ENCODE data around the gene SLC39A5. TPM values are rescaled to one million over a fixed set of nuclear protein-coding genes. Genes with fewer than 3 reads are reported as not detected.

Gene SLC39A5
- total and polyA plus RNA-seq, 2 of the 13 experiments (the other 11 are each of a cell fraction or from before 2014, with no cell fraction given) = 59.7 to 101 TPM

DNA sequence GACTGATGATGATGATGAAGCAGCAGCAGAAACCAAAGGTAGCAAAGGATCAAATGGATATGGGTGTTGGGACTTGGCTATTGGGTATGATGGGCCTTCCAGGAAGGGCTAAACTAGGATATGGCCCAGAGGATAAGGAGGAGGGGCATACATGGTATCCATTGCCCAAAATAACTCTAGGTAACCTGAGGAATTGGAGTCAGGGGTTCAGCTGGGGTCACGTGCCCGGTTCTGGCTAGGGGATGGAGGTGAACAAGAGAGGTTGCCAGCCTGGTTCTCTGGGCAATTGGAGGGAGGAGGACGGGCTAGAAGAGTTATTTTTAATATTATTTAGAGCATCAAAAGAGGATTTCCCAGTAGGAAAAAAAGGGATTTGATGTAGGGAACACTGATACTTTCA, 31.1 kb downstream of the SLC39A5 start (continued):
- TF ChIP-seq ZNF101 (CRISPR knock-in tag; IDR thresholded peaks at IDR 0.05; ENCODE audit: borderline replicate concordance, low read depth) (no peak), ZBTB42 (CRISPR knock-in tag; IDR thresholded peaks at IDR 0.05) (no peak), IRF2 (CRISPR knock-in tag; IDR thresholded peaks at IDR 0.05) (no peak), REPIN1 (CRISPR knock-in tag; IDR thresholded peaks at IDR 0.05; ENCODE audit: borderline replicate concordance, low read depth) (no peak), ZNF367 (CRISPR knock-in tag; IDR thresholded peaks at IDR 0.05; ENCODE audit: borderline replicate concordance) (no peak), ZNF713 (CRISPR knock-in tag; IDR thresholded peaks at IDR 0.05) (no peak), ZNF350 (CRISPR knock-in tag; IDR thresholded peaks at IDR 0.05; ENCODE audit: borderline replicate concordance, low read depth) (no peak)
- TF ChIP-seq, protein P1, sequence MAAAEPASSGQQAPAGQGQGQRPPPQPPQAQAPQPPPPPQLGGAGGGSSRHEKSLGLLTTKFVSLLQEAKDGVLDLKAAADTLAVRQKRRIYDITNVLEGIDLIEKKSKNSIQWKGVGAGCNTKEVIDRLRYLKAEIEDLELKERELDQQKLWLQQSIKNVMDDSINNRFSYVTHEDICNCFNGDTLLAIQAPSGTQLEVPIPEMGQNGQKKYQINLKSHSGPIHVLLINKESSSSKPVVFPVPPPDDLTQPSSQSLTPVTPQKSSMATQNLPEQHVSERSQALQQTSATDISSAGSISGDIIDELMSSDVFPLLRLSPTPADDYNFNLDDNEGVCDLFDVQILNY (CRISPR knock-in tag; conservative IDR thresholded peaks at IDR 0.05) = no peak
- TF ChIP-seq, protein P2, sequence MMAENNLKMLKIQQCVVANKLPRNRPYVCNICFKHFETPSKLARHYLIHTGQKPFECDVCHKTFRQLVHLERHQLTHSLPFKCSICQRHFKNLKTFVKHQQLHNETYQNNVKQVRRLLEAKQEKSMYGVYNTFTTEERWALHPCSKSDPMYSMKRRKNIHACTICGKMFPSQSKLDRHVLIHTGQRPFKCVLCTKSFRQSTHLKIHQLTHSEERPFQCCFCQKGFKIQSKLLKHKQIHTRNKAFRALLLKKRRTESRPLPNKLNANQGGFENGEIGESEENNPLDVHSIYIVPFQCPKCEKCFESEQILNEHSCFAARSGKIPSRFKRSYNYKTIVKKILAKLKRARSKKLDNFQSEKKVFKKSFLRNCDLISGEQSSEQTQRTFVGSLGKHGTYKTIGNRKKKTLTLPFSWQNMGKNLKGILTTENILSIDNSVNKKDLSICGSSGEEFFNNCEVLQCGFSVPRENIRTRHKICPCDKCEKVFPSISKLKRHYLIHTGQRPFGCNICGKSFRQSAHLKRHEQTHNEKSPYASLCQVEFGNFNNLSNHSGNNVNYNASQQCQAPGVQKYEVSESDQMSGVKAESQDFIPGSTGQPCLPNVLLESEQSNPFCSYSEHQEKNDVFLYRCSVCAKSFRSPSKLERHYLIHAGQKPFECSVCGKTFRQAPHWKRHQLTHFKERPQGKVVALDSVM (CRISPR knock-in tag; IDR thresholded peaks at IDR 0.05) = no peak

DNA sequence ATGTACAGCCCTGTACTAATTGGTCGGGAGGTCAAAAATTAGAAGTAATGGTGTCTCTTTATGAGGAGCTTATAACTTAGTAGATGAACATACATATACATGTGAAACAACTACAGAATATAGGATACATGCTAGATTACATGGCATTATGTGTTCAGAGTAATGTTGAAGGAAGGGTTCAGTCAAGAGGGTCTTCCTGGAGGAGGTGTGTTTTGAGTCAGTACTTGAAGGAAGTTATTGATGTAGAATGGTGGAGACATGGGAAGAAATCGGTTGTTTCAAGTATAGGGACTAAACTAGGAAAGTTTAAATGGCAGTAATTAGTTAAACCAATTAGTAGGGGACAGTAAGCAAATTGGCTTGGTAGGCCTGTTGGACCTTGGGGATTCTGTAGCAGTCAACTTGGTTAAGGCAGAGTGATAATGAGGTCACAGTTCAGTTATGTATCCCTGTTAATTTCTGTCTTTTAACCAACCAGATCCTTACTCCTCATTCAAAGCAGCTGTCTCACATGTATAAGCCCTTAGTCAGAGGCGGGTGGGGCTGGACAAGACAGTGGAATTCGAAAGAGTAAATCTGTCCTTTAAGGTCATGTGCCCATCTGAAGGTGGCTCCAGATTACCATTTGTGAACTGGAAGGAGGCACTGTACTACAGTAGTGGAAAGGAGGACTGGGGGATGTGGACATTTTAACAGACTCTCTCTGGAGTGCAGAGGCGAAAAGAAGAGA, 31.8 kb downstream of the SLC39A5 start:
- Histone ChIP-seq H3K27ac (ENCODE audit: extremely low read length, insufficient read depth, low read length) (no peak overlapping the region), H3K4me1 (ENCODE audit: insufficient read depth, low read length) (peaks cover 24% of the 10 kb centered on the region), H3K9me3 (ENCODE audit: low read length) (no peaks in the 10 kb centered on the region), H3K9ac (ENCODE audit: insufficient read depth, low read depth, low read length) (no peak overlapping the region), H3K36me3 (replicated peaks in 1 of 2; ENCODE audit: control insufficient read depth in 1 of 2, insufficient read depth in 2 of 2, low read length in 2 of 2) (no peaks in the 10 kb centered on the region; a peak in 1 of 5 replicates), H2AFZ (ENCODE audit: low read length) (no peak overlapping the region), H3K79me2 (ENCODE audit: insufficient read depth, low read length) (peaks cover 9% of the 10 kb centered on the region), H3K4me2 (ENCODE audit: low read depth, low read length) (no peak overlapping the region), H4K20me1 (ENCODE audit: insufficient read depth, low read length) (no peaks in the 10 kb centered on the region), H3K4me3 (replicated peaks in 1 of 3; ENCODE audit: insufficient read depth in 1 of 3, low read depth in 2 of 3, low read length in 3 of 3) (no peak overlapping the region), H3K27me3 (ENCODE audit: control insufficient read depth in 1 of 2, insufficient read depth in 2 of 2, low read length in 2 of 2) (no peaks in the 10 kb centered on the region; a peak in 1 of 5 replicates)
- FAIRE-seq = no peak
- in situ Hi-C loops (cut with HindIII; ENCODE audit: extremely low pct_ligation_motif_present, low pct_unique_long_range_greater_than_20kb) = no loop called here
- intact Hi-C loops (cut with micrococcal nuclease; ENCODE audit: unreplicated experiment) = no loop called here
- DNase-seq (ENCODE audit: low spot score) = no peak
- 31% methylated on average over 5 of the region's 5 CpGs for WGBS (ENCODE audit: low lambda C conversion rate)
- BruUV-seq (replicated peaks) = no TSS peak
- ATAC-seq = no peak
- CTCF ChIA-PET (ENCODE audit: low intra/inter-chr PET ratio, low total read pairs) = no interaction called here
- POLR2A ChIA-PET = no interaction called here
- no peak for TF ChIP-seq ATRX (CRISPR knock-in tag; IDR thresholded peaks at IDR 0.05; ENCODE audit: borderline replicate concordance)
- no peak for TF ChIP-seq ZNF891 (CRISPR knock-in tag; IDR thresholded peaks at IDR 0.05)
- no peak for TF ChIP-seq HMG20B (CRISPR knock-in tag; conservative IDR thresholded peaks at IDR 0.05)
- TF ChIP-seq, protein P3, sequence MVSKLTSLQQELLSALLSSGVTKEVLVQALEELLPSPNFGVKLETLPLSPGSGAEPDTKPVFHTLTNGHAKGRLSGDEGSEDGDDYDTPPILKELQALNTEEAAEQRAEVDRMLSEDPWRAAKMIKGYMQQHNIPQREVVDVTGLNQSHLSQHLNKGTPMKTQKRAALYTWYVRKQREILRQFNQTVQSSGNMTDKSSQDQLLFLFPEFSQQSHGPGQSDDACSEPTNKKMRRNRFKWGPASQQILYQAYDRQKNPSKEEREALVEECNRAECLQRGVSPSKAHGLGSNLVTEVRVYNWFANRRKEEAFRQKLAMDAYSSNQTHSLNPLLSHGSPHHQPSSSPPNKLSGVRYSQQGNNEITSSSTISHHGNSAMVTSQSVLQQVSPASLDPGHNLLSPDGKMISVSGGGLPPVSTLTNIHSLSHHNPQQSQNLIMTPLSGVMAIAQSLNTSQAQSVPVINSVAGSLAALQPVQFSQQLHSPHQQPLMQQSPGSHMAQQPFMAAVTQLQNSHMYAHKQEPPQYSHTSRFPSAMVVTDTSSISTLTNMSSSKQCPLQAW (CRISPR knock-in tag; IDR thresholded peaks at IDR 0.05) = no peak
- TF ChIP-seq ZEB1 (IDR thresholded peaks at IDR 0.05; ENCODE audit: insufficient replicate concordance, low read depth) = no peak
- no peak for TF ChIP-seq GPN1 (CRISPR knock-in tag; IDR thresholded peaks at IDR 0.05; ENCODE audit: borderline replicate concordance)
- no peak for TF ChIP-seq JDP2 (CRISPR knock-in tag; IDR thresholded peaks at IDR 0.05; ENCODE audit: borderline replicate concordance)
- TF ChIP-seq SIN3B (IDR thresholded peaks at IDR 0.05; ENCODE audit: low read length) = no peak

All from HepG2 (cell line).